HG03196 (cell line): Measurements from ENCODE around the gene RAMP3.
A peak's percentile ranks its signal among the peaks of the same experiment; 100 is the strongest.
"Not testable (repeated sequence)": the region's sequence is repeated elsewhere in the genome, so short reads cannot be mapped to it uniquely, and the experiment has no call there.

ENCODE experiments used
- ATAC-seq: cut with Tn5 transposase; IDR thresholded peaks from one replicate; pipeline ENCODE4 v1.9.1; 2021; ENCODE audit not compliant: unreplicated experiment

Gene RAMP3

DNA sequence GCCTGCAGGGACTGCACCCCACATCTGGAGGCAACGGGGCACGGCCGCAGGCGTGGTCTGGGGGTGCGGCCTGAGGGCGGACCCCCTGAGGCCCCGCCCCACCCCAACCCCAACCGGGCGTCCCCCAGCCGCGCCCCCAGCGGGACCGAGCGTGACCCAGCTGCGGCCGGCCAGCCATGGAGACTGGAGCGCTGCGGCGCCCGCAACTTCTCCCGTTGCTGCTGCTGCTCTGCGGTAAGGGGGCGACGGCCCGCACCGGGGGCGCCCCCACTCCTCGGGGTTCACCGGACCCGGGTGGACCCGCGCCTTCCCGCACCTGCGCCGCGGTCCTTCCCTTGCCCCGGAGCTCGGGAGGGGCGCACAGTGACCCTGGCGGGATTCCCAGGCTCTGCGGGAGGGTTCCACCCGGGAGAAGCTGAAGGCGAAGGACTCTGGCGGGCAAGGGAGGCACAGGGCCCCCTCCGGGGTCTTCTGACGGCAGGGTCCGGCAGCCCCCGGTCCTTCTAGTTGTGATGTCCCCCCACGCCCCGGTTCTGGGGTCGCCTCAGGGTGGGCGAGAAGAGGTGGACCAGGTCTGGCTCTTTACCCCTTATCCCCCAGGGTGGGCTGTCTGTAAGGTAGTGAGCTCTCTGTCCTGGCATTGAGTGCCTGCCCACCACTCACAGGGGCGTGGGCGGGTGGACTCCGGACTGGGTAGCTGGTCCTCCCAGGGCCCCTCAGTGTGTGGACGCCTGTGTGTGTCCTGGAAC, at the start of gene RAMP3:
Gene RAMP3, plus strand, starts transcription at position 139 of the 749 bp plus-strand sequence. Its CDS starts 38 bp downstream, at position 177.
- no peak for ATAC-seq

DNA sequence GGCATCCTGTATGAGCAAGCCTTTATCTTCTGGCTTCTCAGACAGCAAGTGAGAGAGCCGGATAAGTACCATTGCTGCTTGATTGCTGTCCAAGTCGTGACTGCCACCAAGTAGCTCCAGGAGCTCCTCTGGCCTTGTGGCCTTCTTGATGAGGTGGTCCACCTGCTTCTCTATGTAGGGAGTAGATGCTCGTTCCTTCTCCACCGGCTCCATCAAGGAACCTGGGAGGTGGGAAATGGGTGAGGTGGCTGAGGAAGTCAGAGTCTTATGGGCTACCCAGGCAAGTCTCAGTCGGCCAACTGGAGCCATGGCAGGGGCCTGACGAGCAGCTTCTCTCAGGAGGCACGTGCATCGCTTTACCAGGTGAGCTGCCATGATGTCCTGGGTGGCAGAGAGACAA, 48.7 kb upstream of the RAMP3 start:
- no peak for ATAC-seq

GRCh38 chr7:45111298-45112223, 46.0 kb upstream of the RAMP3 start, which contains the start of gene TBRG4:
TSS of gene TBRG4 (minus strand) at chr7:45111697. CDS start at chr7:45109237, 2,460 bp downstream.
- peak; percentile 91 for ATAC-seq

GRCh38 chr7:45112648-45113047, 44.9 kb upstream of the RAMP3 start:
- ATAC-seq = no peak

GRCh38 chr7:45114257-45114656, 43.3 kb upstream of the RAMP3 start:
- not testable (repeated sequence) for ATAC-seq

DNA sequence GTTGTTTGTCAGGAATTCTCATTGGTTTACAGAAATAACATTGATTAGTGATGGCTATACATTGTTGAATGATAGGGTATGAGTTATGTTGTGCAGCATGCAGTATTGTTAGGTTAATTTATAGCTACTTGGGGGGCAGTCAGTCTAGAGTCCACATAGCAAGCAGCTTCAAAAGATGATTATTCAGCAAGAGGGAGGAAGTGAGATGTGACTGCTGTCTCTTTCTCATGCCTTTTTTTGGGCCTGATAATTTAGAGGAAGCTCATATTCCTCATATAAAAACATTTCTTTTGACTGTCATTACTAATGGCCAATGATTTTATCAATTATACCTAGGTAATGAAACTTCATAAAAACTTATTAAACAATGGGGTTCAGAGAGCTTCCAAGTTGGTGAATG, 42.7 kb upstream of the RAMP3 start:
- no peak for ATAC-seq

DNA sequence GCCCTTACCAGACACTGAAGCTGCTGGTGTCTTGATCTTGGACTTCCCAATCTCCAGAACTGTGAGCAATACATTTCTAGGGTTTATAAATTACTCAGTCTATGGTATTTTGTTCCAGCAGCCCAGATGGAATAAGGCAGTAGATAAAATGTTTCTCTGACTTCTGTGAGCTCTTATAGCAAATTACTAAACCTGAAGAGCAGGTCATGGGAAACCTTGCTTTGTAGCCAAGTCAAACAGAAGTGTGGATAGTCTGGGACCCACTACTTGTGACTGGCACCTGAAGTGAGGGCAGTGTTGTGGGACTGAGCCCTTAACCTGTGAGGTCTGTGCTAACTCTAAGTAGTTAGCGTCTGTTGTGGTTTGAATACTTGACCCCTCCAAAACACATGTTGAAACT, 41.5 kb upstream of the RAMP3 start:
- ATAC-seq = no peak

GRCh38 chr7:45117582-45117981, 40.0 kb upstream of the RAMP3 start:
- no peak for ATAC-seq

DNA sequence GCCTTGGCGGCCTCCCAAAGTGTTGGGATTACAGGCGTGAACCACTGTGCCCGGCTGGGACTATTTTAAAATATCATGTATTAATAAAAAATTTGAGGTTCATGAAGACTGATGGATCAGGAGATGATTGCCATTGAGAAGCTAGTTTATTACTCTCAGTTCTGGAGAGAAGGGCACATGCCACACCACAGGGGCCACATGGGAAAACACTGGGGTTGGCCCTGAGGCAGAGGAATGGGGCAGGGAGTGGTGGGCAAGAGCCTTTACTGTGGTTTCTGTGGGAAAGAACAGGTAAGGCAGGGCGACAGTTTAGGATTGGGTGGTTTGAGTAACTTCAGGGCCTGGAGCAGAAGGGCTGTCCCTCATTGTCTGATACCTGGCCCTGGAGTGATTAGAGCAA, 39.3 kb upstream of the RAMP3 start:
- no peak for ATAC-seq

- ATAC-seq = no peak
Measured at GRCh38 chr7:45118889-45119331, 38.7 kb upstream of the RAMP3 start.

DNA sequence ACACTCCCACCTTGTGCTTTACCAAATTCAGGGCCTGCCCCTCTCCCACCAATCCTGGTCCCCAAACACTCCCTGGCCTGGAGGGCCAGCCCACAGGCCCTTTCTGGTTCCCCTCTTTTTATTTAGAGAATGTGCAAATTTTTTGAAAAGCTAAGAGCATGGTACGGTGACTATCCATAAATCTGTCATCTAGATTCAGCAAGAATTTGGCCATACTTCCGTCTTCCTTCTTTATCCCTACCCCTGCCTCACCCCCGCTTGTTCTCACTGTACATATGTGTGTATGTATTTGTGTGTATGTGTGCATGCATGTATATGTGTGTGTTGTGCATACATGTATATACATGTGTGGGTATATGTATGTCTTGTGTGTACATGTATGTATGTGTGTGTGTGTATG, 38.0 kb upstream of the RAMP3 start:
- no peak for ATAC-seq

GRCh38 chr7:45122975-45123860, 34.4 kb upstream of the RAMP3 start:
- no peak for ATAC-seq

DNA sequence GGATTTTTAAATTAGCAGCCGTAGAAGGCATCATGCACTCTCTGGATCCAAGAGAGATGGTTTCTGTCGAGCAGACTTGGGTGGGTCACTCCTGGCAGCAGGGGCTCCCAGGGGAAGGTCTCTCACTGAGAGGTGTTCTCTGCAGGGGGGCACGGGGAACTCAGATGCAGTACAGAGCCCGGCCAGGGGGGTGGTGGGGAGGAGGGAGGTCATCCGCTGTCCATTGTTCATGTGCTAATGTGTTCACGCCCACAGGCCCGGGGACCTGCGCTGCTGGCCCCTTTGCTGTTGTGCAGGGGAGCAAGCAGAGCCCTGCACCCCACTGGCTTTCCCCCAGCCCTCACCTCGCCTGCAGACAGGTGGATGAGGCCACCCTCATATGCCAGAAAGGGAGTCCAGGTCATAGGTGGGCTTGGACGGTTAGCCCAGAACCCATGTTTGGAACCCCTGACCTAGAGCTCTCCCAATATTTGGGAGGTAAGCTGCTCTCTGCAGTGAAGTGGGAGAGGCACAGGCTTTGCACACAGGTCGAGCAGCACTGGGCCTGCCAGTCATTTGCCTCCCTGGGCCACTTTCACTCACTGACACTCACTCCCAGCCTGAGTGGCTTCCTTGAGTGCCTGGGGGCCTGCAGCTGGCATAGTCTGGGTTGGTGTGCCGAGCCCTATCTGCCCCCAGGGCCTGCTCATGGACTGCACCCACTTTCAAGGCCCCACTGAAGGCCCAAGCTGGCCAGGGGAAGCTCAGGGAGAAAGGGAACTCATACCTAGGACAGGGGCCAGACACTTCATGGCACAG, 33.5 kb upstream of the RAMP3 start:
- no peak for ATAC-seq

GRCh38 chr7:45125193-45125904, 32.2 kb upstream of the RAMP3 start:
- no peak for ATAC-seq

DNA sequence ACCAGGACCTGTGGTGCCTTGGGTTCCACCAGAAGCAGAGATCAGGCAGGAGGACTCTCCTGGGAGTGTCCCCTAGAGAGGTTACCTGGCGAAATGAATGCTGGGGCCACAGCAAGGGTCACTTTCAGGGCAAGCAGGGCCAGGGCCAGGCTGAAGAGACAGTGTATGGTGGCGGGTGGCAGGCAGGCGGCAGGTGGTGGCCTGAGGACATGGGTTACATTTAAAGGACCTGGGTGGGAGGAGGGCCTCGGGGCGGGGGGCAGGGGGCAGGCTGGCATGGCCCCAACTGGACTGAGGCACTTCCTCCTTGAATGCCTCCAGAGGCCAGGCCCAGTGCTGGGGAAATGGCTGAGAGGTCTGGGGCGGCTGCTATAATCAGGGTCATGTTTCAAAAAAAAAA, 31.4 kb upstream of the RAMP3 start:
- ATAC-seq = no peak

DNA sequence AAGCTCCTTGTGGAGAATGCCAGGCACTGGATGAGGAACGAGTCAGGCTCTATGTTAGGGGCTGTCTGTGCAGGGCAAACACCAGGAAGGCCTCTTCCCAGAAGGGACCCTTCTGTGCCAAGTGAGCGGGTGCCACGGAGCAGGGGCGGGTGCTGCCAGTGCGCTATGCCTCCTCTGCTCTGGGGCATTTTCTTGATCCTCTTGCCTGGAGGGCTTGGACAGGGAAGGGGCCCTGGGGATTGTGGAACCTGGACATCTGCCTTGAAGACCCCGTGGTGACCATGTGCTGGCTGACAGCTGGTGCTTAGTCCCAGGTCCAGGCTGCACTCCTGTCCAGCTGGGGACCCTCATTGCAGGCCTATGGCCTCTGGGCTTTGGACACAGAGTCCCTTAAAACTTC, 30.7 kb upstream of the RAMP3 start:
- no peak for ATAC-seq

DNA sequence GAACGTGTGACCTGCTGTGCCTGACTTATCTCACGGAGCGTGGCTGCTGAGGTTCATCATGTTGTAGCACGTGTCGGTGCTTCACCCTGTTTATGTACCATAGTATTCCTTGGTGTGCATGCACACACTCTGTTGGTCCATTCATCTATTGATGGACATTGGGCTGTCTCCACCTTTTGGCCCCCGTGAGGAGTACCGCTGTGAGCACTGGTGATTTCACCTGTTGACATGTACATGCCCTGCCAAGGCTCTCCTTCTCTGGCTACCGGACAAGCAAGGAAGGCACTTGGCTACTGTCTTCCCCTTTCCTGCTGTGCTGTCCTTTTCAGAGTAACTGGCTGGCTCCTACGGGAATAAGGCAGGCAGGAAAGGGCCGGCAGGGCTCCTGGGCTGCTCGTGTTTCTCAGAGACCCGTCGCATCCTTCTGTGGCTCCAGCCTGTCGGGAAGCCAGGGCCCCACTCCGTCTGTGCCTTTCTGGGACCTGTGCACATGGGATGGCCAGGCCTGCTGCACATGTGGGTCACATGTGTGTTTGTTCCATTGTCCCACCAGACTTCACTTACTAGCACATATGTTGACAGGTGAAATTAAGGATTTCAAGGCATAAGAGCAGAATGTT, 28.3 kb upstream of the RAMP3 start:
- ATAC-seq = no peak

- ATAC-seq = no peak
Measured at GRCh38 chr7:45129906-45130305, 27.7 kb upstream of the RAMP3 start.

GRCh38 chr7:45130910-45131309, 26.7 kb upstream of the RAMP3 start:
- no peak for ATAC-seq
